H7 (cell line): ENCODE measurements around the gene ACKR2. TPM values are rescaled to one million over a fixed set of nuclear protein-coding genes. Genes with fewer than 3 reads are reported as not detected.

Source experiments
- DNase-seq: peaks from one replicate; pipeline ENCODE4 v3.0.0; 2012
- H3K27me3 ChIP-seq: 2 replicates; pipeline ENCODE4 v1.6.0; 2011; ENCODE audit warnings: mild to moderate bottlenecking, low read length; ENCODE audit not compliant: control insufficient read depth, insufficient read depth
- H3K36me3 ChIP-seq: replicated peaks from 2 replicates; pipeline ENCODE4 v1.5.1; 2011; ENCODE audit warnings: low read length; ENCODE audit not compliant: control insufficient read depth, insufficient read depth
- H3K4me3 ChIP-seq: 2 replicates; pipeline ENCODE4 v1.5.1; 2011; ENCODE audit warnings: low read depth, mild to moderate bottlenecking, control low read depth, low read length, moderate library complexity; ENCODE audit not compliant: insufficient read depth
- total RNA-seq: library from RNA; depleted of rRNA; stranded (reverse); fragments of >200 nt; shearing (Covaris generic); gene quantifications from 2 replicates; pipeline ENCODE4 v1.2.3, GENCODE V29; 2014; rRNA removed

Gene ACKR2, protein sequence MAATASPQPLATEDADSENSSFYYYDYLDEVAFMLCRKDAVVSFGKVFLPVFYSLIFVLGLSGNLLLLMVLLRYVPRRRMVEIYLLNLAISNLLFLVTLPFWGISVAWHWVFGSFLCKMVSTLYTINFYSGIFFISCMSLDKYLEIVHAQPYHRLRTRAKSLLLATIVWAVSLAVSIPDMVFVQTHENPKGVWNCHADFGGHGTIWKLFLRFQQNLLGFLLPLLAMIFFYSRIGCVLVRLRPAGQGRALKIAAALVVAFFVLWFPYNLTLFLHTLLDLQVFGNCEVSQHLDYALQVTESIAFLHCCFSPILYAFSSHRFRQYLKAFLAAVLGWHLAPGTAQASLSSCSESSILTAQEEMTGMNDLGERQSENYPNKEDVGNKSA
- not detected in 2 replicates for total RNA-seq

DNA sequence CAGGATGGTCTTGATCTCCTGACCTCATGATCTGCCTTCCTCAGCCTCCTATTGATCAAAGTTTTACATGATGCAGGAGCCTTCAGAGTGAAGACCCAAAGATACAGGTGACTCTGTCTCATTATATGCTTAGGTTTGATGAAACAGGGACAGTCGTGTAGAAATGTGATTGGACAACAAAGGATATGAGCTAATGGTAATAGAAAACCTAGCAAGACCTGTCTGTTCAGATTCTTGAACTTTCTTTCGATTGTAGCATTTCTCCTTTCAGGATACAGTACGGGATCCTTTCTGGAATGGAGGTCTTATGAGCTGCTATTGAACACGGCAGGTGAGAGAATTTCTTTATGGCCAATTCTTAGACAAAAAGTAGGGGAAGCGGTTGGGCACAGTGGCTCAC lies at the start of gene ACKR2:
Gene ACKR2 (plus strand): TSS at position 244 of the 400 bp plus-strand sequence. CDS start 55,058 bp downstream, outside the sequence.
- peaks cover 11% of the 10 kb centered on the region for H3K27me3 ChIP-seq
- DNase-seq = no peak
- H3K4me3 ChIP-seq = no peak within 1 kb of the TSS
- H3K36me3 ChIP-seq = no peaks in the 10 kb centered on the region

DNA sequence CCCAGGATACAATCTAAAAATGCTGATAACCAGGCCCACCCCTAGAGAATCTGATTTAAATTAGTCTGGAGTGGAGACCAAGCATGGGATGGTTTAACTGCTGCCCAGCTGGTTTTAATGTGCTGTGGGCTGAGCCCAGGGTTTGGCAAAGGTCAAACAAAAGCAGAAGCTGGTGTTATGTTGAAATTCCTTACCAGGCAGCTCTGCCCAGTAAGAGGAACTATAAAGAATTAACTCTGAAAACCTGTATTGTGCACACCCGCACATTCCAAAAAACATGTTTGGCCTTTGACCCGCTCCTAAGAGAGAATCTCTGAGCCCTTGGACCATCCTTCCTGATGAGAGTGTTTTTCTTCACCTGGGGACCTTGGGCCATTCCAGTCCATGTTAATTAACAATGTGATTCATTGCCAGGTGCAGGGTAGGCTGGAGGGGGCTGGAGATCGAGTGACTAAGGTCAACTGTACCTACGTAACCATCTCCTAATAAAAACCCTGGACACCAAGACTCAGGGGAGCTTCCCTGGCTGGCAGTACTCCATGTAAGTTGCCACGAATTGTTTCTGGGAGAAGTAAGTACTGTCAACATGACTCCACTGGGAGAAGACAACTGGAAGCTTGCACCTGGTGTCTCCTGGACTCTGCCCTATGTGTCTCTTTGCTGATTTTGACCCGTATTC lies 47.1 kb upstream of the ACKR2 start:
- Histone ChIP-seq H3K36me3 (no peaks in the 10 kb centered on the region), H3K27me3 (no peaks in the 10 kb centered on the region), H3K4me3 (no peak overlapping the region)
- DNase-seq = no peak

DNA sequence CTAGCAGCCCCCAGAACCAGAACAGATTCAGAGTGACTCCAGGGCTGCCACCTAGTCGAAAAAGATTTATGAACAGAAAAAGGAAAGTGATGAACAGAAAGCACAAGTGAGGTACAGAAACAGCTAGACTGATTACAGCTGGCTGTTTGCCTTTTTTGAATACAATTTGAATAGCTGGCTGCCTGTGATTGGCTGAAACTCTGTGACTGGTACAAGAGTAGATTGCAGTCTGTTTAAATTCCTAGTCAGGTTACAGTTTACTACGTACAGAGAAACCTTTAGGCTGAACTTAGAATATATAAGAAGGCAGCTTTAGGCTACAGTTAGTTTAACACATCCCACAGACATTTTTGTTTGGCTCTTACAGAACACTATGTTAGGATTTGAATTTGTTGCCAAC lies 46.2 kb upstream of the ACKR2 start:
- DNase-seq = no peak
- H3K36me3 ChIP-seq = no peaks in the 10 kb centered on the region
- no peaks in the 10 kb centered on the region for H3K27me3 ChIP-seq
- no peak overlapping the region for H3K4me3 ChIP-seq

DNA sequence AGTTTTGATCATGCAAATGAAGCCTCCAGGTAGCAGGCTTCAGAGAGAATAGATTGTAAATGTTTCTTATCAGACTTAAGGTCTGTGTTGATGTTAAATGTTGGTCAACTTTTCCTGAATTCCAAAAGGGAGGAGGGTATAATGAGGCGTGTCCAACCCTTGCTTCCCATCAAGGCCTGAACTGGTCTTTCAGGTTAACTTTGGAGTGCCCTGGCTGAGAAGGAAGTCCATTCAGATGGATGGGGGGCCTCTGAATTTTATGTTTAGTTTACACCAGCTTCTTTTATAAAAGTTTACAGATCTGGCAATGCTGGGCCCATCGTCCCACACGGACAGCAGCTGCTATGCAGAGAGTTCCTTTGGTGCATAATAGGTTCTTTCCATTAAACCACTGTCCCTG lies 45.1 kb upstream of the ACKR2 start:
- no peaks in the 10 kb centered on the region for H3K36me3 ChIP-seq
- no peak for DNase-seq
- H3K27me3 ChIP-seq = no peaks in the 10 kb centered on the region
- H3K4me3 ChIP-seq = no peak overlapping the region

DNA sequence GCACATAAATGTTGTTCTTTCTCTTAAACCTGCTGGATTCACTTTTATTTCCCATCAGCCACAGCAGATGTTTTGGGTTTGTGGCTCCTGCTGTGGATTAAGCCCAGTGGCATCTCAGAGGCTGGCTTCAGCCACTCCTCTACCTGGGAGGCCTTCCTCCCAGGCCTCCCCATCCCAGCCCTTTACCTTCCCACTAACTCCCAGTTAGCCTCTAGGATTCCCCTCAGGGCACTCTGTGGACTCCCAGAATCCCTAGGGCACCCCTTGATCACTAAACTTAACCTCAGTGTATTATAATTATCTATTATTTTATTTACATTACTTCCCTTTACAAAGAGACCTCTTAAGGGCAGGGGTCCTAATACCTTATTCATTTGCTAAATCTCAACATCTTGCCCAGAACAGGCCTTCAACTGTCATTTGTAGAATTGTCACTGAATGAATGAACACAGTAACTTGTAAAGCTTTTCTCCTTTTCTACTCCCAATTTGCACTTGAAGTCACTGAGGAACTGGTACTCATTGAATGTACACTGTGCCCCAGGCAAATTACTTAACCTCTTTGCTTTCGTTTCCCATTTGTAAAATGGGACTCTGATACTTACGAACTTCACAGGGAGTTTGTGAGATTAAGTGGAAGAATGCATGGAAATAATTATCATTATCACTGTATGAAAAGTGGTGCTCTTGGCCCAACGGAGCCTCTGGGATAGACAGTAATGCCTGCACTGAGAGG lies 44.5 kb upstream of the ACKR2 start:
- Histone ChIP-seq H3K36me3 (no peaks in the 10 kb centered on the region), H3K27me3 (no peaks in the 10 kb centered on the region), H3K4me3 (no peak overlapping the region)
- no peak for DNase-seq

DNA sequence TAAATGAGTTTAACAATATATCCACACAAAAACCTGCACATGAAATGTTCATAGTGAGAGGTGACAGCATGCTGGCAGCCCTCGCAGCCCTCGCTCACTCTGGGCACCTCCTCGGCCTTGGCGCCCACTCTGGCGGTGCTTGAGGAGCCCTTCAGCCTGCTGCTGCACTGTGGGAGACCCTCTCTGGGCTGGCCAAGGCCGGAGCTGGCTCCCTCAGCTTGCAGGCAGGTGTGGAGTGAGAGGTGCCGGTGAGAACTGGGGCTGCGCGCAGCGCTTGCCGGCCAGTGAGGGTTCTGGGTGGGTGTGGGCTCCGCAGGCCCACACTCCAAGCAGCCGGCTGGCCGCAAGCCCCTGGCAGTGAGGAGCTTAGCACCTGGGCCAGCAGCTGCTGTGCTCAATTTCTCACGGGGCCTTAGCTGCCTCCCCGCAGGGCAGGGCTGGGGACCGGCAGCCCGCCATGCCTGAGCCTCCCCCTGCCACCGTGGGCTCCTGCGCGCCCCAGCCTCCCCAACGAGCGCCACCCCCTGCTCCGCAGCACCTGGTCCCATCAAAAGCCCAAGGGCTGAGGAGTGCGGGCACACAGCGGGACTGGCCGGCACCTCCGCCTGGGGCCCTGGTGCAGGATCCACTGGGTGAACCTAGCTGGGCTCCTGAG lies 39.6 kb upstream of the ACKR2 start:
- no peaks in the 10 kb centered on the region for H3K36me3 ChIP-seq
- peaks cover 6% of the 10 kb centered on the region for H3K27me3 ChIP-seq
- H3K4me3 ChIP-seq = no peak overlapping the region
- DNase-seq = no peak

DNA sequence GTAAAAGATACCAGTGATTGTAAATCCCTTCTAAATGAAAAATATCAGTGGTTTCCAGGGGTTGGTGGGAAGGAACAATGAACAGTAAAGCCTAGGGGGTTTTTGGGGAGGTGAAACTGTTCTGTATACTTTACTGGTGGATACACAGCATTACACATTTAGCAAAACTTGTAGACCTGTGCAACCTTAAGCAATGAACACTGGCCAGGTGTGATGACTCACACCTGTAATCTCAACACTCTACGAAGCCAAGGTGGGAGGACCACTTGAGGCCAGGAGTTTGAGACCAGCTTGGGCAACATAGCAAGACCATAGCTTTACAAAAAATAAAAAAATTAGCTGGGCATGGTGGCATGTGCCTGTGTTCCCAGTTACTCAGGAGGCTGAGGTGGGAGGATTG lies 38.0 kb upstream of the ACKR2 start:
- no peak overlapping the region for H3K4me3 ChIP-seq
- peaks cover 6% of the 10 kb centered on the region for H3K27me3 ChIP-seq
- H3K36me3 ChIP-seq = no peaks in the 10 kb centered on the region
- DNase-seq = no peak

DNA sequence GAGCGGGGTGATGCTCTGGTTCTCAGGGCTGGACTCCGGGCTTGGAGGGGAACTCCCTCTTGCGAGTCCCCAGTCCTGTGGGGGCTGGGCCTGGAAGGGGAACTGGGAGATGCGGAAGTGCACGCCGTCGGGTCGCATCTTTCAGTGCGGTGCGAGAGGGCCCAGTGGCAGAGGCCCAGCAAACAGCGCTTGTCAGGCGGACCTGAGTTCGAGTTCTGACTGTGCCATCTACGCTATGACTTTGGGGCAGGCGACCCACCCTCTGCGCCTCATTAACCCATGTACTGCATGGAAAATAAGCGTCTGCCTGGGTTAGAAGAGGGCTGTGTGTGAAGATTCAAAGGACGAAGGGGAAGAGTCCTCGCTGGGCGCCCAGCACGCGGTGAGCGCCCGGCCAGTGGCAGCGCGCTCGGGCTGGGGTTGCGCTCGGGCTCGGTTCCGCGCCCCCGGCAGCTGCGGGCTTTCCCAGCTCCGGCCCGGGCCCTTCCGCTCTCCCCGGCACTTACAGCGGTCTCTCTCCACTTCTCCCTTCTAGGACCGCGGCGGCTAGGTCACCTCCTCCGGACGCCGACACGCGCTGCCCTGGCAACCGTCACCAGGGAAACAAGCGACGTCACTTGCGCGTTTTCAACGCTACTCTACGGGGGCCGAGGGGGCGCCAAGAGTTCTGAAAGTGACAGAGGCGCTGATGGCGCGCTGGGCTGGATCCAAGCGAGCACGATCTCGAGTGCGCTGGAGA lies 36.4 kb upstream of the ACKR2 start, which contains the start of gene CCDC13:
Gene CCDC13 (minus strand): TSS at position 584 of the 739 bp plus-strand sequence. CDS start 14,908 bp downstream, outside the sequence.
- H3K4me3 ChIP-seq = peak within 1 kb of the TSS; percentile 50
- peaks cover 6% of the 10 kb centered on the region for H3K27me3 ChIP-seq
- peak; percentile 94 for DNase-seq
- H3K36me3 ChIP-seq = no peaks in the 10 kb centered on the region

DNA sequence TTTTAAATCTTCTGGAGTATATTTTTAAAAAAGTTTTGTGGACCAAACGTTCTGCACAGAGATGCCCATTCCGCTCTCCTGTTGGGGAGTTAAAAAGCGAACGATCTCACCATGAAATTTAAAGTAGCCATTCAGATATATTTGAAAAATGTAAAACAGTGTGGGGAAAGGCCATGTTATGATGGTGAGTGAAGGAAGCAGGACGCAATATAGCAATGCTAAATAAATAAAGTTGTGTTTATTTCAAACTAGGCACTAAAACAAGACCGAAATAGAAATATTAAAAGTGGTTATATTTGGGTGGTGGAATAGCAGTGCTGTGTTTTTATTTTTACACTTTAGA lies 35.9 kb upstream of the ACKR2 start:
- Histone ChIP-seq H3K36me3 (no peaks in the 10 kb centered on the region), H3K4me3 (peak overlapping the region; percentile 50), H3K27me3 (peaks cover 6% of the 10 kb centered on the region)
- no peak for DNase-seq

DNA sequence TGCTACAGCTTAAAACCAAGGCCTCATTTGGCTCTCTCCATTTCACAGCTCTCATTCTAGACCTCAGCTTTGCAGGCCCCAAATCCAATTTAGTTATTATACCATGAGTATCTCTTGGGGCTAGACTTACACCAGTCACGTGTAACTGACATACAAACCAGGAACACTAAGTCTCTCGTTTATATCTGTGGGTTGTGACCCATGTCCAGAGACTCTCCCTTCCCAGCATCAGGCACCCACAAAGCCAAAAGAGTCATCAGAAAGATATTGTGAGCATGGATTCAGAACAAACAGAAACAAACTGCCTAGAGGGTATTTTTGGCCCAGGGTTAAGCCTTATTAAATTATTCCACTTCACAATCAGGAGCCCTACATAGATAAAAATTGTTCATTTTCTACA lies 30.6 kb upstream of the ACKR2 start:
- no peak overlapping the region for H3K4me3 ChIP-seq
- no peaks in the 10 kb centered on the region for H3K27me3 ChIP-seq
- no peaks in the 10 kb centered on the region for H3K36me3 ChIP-seq
- no peak for DNase-seq

DNA sequence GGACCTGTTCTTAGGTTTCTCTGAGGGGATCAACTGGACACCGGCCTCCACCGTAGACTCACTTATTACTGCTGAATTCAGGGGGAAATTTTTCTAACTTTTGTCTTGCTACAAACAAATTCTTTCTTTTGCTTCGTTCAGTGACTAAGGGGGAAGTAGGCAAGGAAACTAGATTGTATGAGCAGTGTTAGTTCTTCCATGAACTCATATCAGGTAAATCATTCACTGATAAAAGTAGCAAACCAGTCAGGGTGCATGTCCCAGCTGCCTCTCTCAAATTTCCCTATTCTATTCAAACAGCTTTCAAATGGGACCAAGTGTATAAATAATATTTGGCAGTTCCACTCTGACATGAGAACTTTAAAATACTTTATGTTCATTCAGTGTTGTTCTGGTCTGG lies 28.8 kb upstream of the ACKR2 start:
- H3K4me3 ChIP-seq = no peak overlapping the region
- peaks cover 2% of the 10 kb centered on the region; the same call in 1 of the 2 replicates for H3K36me3 ChIP-seq
- DNase-seq = no peak
- H3K27me3 ChIP-seq = no peaks in the 10 kb centered on the region

DNA sequence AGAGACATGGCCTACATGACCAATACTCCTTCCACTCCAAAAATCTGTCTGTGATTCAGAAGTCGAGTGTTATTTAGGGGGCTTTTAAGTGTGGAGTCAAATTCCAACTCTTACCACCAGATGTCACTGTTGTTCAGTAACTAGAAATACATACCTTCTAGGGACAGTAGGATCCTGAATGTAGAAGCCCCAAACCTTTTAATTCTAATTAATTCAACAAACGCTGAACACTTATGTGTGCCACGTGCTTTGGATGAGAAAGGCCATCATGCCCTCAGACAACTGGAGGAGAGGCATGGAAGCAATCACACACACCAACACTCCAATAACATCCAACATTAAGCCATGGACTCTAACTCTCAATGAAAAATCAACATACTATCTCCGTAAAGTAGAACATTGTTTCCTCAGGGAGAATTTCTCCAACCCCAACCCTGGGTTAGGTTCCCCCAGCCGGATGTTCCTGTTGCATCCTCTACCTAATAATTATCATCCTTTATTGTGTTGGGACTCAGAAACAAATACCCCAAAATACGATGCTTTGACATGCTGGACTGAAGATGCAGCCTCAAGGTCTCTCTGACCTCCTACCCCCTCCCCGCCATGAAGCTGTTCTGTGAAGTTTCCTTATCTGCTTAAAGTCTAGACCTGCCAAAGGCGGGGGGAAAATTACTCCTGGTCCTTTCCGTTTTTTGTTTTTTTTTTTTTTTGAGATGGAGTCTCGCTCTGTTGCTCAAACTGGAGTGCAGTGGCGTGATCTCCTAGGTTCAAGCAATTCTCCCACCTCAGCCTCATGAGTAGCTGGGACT lies 28.1 kb upstream of the ACKR2 start:
- Histone ChIP-seq H3K4me3 (no peak overlapping the region), H3K27me3 (no peaks in the 10 kb centered on the region), H3K36me3 (peaks cover 3% of the 10 kb centered on the region)
- DNase-seq = peak; percentile 76

DNA sequence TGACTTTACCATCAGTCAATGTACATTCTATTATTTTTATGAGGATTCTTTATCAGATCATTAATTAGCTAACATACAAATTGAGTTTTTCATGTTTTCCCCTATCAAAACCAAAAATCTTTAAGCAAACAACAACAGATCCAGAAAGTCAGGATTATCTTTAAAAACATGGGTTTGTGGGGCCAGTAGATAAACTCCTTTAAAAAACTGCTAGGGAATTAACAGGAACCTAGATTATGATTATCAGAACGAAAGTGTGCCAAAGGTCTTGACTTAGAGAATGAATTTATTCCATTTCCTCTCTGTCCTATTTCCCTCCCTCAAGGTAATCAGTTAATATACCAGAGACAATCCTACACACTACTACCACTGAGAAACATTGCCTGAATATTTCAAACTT lies 23.0 kb upstream of the ACKR2 start:
- no peak for DNase-seq
- peaks cover 3% of the 10 kb centered on the region for H3K36me3 ChIP-seq
- no peaks in the 10 kb centered on the region for H3K27me3 ChIP-seq
- no peak overlapping the region for H3K4me3 ChIP-seq
